Fibroblast of skin of abdomen (primary cell): Measurements from ENCODE around the gene MAPK11. TPM values are rescaled to one million over a fixed set of nuclear protein-coding genes. Genes with fewer than 3 reads are reported as not detected.

Experiments used
- DNase-seq: peaks from one replicate; pipeline ENCODE4 v3.0.0-alpha.2; 2013
- polyA plus RNA-seq, 2 experiments: library from polyadenylated mRNA; unstranded; fragments of 120-200 nt; gene quantifications; one replicate each; pipeline ENCODE4 v1.2.1, GENCODE V29; 2013; ENCODE audit not compliant: insufficient read length in 2 of 2

The MAPK11 gene
- 12.9 TPM for polyA plus RNA-seq (2013, experiment 1 of 2; ENCODE audit: insufficient read length)
- 13.3 TPM for polyA plus RNA-seq (2013, experiment 2 of 2; ENCODE audit: insufficient read length)

- DNase-seq, result peak; percentile 51
Measured at GRCh38 chr22:50269970-50270665, at the start of gene MAPK11. MAPK11 (minus strand) TSS chr22:50270380; CDS start chr22:50270292, 88 bp downstream.

- no peak for DNase-seq
Measured at GRCh38 chr22:50319503-50319951, 49.3 kb upstream of the MAPK11 start.

- no peak for DNase-seq
Measured at GRCh38 chr22:50318698-50319411, 48.7 kb upstream of the MAPK11 start.

- DNase-seq, result no peak
Measured at GRCh38 chr22:50318356-50318697, 48.1 kb upstream of the MAPK11 start.

- DNase-seq, result no peak
Measured at GRCh38 chr22:50317674-50318073, 47.5 kb upstream of the MAPK11 start.

- no peak for DNase-seq
Measured at GRCh38 chr22:50317178-50317577, 47.0 kb upstream of the MAPK11 start.

- no peak for DNase-seq
Measured at GRCh38 chr22:50316114-50317065, 46.2 kb upstream of the MAPK11 start.

GRCh38 chr22:50315289-50316113, 45.3 kb upstream of the MAPK11 start:
- no peak for DNase-seq

GRCh38 chr22:50314455-50315288, 44.5 kb upstream of the MAPK11 start:
- DNase-seq, result no peak

GRCh38 chr22:50314081-50314454, 43.9 kb upstream of the MAPK11 start:
- DNase-seq, result no peak

- no peak for DNase-seq
Measured at GRCh38 chr22:50313600-50313999, 43.4 kb upstream of the MAPK11 start.

- DNase-seq, result no peak
Measured at GRCh38 chr22:50313021-50313420, 42.8 kb upstream of the MAPK11 start.

GRCh38 chr22:50312371-50312770, 42.2 kb upstream of the MAPK11 start:
- DNase-seq, result no peak

- DNase-seq, result no peak
Measured at GRCh38 chr22:50311606-50312351, 41.6 kb upstream of the MAPK11 start.

GRCh38 chr22:50310949-50311444, 40.8 kb upstream of the MAPK11 start:
- DNase-seq, result no peak

- no peak for DNase-seq
Measured at GRCh38 chr22:50310031-50310722, 40.0 kb upstream of the MAPK11 start.

- DNase-seq, result no peak
Measured at GRCh38 chr22:50309601-50309991, 39.4 kb upstream of the MAPK11 start.

GRCh38 chr22:50308986-50309600, 38.9 kb upstream of the MAPK11 start:
- DNase-seq, result no peak

GRCh38 chr22:50308597-50308935, 38.4 kb upstream of the MAPK11 start:
- peak; percentile 63 for DNase-seq
